ENCODE measurements around the gene NINJ1.

The NINJ1 gene

DNA sequence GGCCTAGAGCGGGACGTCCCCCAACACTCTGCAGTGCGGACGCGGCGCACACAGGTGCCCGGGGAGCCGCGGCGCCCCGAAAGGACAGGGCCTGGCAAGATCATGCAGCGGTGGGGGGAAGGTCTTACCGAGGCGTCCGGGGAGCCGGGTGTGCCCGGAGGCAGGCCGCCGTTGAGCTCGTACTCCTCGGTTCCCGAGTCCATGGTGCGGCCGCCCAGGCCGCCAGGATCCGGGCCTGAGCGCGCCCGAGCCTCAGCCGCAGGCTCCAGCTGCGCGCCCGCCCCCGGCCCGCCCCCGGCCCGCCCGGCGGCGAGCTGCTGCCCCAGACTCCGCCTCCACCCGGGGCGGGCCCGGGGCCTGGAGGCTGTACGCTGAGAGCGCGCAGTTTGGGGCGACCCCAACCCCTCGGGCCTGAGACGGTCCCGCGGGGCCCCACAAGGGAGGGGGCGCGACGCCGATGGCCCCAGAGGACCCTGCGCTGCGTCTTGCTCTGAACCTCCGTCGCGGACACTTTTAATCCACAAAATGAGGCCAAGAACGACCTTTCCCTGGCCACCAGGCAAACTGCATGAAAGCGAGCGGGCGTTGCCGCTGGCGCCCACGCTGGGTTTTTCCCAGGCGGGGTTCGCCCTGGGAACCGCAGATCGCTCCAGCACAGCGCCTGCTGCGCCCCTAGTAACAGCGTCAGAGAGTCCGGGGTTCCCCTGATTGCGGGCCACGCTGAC lies at the start of gene NINJ1:
NINJ1 (minus strand) TSS at position 237 of the 725 bp plus-strand sequence; CDS start at position 203, 34 bp downstream.
- DNase-seq (ENCODE audit: low read depth), result peak; percentile 89

- no peak for DNase-seq (ENCODE audit: low read depth)
Observed at GRCh38 chr9:93183131-93183662, 49.1 kb upstream of the NINJ1 start.

DNA sequence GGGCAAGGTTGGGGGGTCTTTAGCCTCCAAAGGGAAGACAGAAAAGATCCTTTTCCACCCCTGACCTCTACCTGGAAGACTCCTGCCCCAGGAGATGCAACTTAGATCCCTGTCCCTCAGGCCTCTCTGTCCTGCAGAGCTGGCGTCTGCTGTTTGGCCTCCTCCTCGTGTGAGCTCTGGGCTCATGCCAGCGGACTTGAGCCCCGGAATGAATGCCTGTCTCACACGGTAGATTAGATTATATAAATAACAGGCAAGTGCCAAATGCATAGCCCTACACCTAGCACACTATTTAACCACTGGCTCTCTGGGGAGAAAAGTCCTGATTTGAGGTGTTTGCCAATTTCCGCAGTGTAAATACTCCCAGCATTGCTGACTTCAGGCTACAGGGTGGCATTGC lies 48.5 kb upstream of the NINJ1 start:
- no peak for DNase-seq (ENCODE audit: low read depth)

DNA sequence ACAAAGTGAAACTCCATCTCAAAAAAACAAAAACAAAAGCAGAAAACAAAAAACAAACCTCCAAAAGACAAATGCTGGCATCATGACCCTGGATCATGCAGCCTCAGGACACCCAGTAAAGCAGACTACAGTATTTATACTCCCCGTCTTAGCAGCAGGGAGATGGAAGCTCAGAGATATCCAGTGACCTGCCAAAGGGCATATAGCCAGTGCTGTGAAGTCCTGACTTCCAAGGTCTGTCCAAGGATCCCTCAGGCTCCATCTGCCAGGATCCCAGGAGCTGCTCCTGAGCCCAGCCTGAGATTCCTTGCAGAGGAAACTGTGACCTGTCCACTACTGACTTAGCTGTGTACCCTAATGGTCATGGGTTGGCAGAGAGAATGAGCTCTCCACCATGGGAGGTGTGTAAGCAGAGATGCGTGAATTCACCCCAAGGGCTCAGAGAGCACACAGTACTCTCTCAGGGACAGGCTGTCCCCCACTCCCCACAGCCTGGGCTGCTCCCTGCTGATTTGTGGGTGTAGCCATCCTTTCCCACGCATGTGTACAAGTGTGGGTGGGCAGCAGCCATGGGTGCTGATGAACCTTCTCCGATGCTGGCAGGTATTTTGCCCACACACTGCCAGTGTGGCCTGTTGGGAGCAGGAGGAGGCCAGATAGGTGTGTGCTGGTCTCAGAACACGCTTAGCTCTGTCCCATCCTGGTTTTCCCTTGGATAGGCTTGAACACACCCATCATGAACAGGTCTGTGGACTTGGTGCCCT lies 47.8 kb upstream of the NINJ1 start:
- DNase-seq (ENCODE audit: low read depth), result no peak

GRCh38 chr9:93180938-93181337 lies 46.9 kb upstream of the NINJ1 start:
- no peak for DNase-seq (ENCODE audit: low read depth)

DNA sequence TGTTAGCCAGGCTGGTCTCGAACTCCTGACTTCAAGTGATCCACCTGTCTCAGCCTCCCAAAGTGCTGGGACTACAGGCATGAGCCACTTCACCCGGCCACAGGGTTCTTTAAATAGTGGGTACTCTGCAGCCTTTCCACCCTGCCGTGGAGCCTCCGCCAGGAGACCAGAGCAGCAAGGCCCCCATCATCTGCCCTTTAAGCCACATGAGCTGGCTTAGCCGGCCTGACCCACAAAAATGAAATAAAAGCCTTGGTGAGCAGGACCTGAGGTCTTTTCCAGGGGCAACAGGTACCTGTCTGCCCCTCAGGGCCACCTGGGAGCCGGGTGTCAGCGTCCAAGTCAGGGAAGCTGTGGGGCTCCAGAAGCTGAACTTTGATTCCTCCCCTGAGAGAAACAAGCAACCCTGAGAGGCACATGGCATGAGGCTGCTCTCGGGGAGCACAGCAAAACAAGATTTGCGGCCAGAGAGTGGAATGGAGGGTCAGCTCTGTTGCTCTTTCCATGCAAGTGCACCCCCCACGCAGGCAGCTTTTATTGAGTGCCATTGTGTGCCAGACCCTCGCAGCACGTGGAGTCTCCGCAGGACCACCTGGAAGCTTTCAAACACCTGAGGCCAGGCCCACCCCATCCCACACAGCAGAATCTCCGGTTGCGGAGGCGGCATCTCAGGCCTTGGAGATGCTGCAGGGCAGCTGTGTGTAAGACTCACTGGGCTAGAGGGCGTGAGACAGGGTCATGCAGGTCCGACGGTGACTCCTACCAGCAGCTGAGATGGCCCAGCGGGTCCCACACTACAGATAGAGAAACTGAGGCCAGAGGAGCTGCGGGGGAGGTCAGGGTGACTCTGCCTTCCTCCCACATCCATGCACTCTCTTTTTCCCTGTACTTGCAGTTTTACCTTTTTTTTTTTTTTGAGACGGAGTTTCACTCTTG lies 45.1 kb upstream of the NINJ1 start:
- DNase-seq (ENCODE audit: low read depth), result no peak

- no peak for DNase-seq (ENCODE audit: low read depth)
Observed at GRCh38 chr9:93177676-93178075, 43.6 kb upstream of the NINJ1 start.

- DNase-seq (ENCODE audit: low read depth), result no peak
Observed at GRCh38 chr9:93174976-93175375, 40.9 kb upstream of the NINJ1 start.

- no peak for DNase-seq (ENCODE audit: low read depth)
Observed at GRCh38 chr9:93173365-93174051, 39.5 kb upstream of the NINJ1 start.

- no peak for DNase-seq (ENCODE audit: low read depth)
Observed at GRCh38 chr9:93172666-93173364, 38.8 kb upstream of the NINJ1 start.

GRCh38 chr9:93171261-93171990 lies 37.4 kb upstream of the NINJ1 start:
- DNase-seq (ENCODE audit: low read depth), result no peak

- DNase-seq (ENCODE audit: low read depth), result no peak
Observed at GRCh38 chr9:93170571-93170970, 36.5 kb upstream of the NINJ1 start.

- DNase-seq (ENCODE audit: low read depth), result no peak
Observed at GRCh38 chr9:93169444-93169843, 35.4 kb upstream of the NINJ1 start.

DNA sequence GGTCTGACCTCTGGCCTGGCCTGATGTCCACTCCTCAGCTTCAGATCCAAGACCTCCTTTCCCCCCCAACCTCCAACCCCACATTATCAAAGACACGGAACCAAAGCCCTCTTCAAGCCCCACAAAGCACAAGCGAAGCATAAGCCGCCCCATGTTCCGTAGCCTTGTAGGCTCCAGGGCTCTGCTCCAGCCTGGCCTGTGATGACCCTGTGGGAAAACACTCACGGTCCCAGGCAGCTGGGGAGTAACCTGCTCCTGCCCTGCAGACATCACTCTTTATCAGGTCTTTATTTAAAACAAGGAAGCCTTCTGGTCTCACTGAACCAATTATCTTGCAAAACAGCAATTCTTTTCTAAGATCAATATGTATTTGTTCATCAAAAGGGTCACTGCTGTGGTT lies 34.5 kb upstream of the NINJ1 start:
- no peak for DNase-seq (ENCODE audit: low read depth)

DNA sequence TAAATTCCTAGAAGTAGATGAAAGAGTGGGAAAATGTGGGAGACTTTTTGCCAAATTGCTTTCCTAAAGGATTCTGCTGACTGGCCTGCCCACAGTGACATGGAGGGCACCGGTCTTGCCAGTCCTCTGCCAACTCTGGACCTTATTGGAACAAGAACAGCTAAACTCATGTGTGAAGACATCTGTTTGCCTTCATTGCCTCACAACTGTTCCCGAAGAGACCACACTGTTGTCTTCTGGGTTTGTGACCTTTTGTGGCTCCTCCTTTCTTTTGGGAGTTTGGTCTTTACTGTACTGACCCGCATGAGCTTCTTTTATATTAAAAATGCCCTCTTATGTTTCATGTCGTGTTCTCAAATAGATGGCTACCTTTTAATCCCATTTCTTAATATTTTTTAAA lies 33.8 kb upstream of the NINJ1 start:
- no peak for DNase-seq (ENCODE audit: low read depth)

- DNase-seq (ENCODE audit: low read depth), result no peak
Observed at GRCh38 chr9:93167185-93167584, 33.1 kb upstream of the NINJ1 start.

GRCh38 chr9:93166699-93167098 lies 32.6 kb upstream of the NINJ1 start:
- DNase-seq (ENCODE audit: low read depth), result no peak

GRCh38 chr9:93164085-93164484 lies 30.0 kb upstream of the NINJ1 start:
- DNase-seq (ENCODE audit: low read depth), result no peak

- DNase-seq (ENCODE audit: low read depth), result no peak
Observed at GRCh38 chr9:93161786-93162562, 27.9 kb upstream of the NINJ1 start.
